NCI-H2081 treated with DMSO at 0.1 percent for 48 hours (cell line): Measurements from ENCODE around the gene CD180.

Experiments
- DNase-seq: peaks from one replicate; lab custom pipeline; 2025; lab: John Stamatoyannopoulos, UW

Gene CD180

DNA sequence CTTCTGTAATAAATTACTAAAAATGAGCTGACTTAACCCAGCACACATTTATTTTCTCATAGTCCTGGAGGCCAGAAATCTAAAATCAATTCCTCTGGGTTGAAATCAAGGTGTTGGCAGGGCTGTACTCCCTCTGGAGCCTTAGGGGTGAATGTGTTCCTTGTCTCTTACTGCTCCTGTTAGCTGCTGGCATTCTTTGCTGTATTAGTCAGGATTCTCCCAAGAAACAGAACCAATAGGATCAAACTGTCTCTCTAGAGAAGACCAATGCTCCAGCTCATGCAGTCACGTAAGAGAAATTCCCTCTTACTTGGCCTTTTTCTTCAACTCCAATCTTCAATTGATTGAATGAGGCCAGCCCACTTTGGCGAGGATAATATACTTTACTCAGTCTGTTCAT lies 15.3 kb upstream of the CD180 start:
- no peak for DNase-seq

- DNase-seq = peak; percentile 1
Observed at GRCh38 chr5:67209141-67209771, 12.7 kb upstream of the CD180 start.

DNA sequence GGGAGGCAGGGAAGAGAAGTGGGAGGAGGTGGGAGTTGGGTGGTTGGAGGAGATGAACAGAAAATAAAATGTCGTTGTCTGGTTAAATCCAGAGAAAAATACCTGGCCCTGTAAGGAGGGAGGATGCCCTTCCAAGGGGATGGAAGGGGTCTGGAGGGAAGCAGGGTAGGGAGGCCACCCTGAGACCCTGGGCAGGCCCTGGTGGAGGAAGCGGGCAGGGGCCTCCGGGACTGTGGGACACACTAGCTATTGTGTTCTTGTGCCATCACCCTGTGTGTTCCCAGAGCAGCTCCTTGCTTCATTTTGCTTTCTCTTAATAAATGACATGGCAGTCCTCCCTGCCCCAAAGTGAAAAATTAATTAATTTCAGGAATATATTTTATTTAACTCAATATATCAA lies 11.8 kb upstream of the CD180 start:
- DNase-seq = no peak

DNA sequence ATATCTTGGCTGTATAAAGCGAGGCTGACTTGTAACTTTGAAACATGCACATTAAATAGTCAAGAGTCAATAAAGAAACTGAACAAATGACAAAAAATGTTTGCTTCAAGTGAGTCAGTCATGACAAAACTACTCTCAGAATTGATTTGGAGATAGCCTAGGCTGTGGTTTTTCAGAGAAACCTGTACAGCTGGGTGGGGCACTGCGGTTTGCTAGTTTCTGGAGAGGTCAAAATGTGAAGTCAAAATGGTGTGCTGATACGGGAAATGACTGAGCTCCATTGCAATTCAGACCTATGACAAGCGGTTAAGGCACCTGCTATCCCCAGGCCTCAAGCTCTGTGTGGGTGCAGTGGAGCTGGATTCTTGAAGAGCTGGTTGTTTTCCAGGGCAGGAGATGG lies 10.3 kb upstream of the CD180 start:
- no peak for DNase-seq

DNA sequence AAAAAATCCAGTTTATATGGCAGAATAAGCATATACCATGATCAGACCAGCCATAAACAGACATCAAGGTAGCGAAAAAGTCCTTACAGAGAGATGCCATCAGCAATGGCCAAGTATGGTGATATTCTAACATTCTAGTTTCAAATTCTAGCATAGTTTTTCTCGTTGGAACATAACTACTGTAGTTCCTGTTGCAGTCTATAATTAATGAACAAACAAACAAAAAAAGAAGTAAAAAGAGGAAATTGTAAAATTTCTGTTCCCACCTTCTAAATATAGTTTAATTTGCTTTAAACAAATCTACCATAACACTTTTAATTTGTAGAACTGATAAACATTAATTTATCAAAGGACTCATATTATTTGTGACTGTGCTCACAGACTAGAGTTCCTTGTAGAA lies 9.9 kb upstream of the CD180 start:
- DNase-seq = no peak

GRCh38 chr5:67205981-67206380 lies 9.4 kb upstream of the CD180 start:
- no peak for DNase-seq

GRCh38 chr5:67204821-67205220 lies 8.2 kb upstream of the CD180 start:
- DNase-seq = no peak

- no peak for DNase-seq
Observed at GRCh38 chr5:67203701-67204074, 7.1 kb upstream of the CD180 start.

DNA sequence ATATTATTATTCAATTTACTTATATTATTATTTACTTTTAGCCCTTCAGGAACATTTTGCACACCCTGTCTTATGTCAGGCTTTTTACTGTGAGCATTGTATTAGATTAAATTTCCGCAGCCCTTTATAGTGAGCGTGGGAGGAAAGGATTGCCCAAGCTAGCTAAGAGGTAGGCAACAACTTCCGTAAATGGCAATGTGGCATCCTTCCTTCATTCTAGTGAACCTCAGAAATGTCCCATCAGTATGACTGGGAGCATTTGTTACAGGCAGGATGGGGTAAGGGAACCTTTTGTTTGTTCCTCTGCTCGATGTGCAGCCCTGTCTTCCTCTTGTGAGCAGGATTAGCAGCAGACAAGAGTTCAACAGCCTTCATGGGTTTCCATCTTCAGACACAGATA lies 6.2 kb upstream of the CD180 start:
- no peak for DNase-seq

DNA sequence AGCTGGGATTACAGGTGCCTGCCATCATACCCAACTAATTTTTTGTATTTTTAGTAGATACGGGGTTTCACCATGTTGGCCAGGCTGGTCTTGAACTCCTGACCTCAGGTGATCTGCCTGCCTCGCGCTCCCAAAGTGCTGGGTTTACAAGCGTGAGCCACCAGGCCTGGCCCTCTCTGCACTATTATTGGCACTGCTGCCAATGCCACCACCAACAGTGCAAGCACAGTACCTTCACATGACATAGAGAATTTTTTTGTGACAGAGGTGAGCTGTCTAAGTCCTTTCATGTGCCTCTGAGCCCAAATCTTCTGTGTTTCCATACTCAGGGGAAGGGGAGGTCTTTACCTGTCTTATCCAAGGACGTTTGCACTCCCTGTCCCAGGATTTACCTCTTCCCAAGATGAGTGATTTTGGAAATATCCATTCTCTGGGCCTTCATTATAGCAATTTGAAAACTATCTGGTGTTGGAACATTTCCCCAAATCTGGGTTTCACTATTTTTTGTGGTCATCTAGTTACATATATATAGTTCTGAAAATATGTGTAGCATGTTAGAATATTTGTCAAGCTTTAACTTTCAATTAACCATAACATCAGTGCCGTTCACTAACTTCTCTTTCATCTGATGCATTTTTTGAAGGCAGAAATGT lies 5.4 kb upstream of the CD180 start:
- DNase-seq = no peak

- DNase-seq = no peak
Observed at GRCh38 chr5:67200809-67201562, 4.4 kb upstream of the CD180 start.

DNA sequence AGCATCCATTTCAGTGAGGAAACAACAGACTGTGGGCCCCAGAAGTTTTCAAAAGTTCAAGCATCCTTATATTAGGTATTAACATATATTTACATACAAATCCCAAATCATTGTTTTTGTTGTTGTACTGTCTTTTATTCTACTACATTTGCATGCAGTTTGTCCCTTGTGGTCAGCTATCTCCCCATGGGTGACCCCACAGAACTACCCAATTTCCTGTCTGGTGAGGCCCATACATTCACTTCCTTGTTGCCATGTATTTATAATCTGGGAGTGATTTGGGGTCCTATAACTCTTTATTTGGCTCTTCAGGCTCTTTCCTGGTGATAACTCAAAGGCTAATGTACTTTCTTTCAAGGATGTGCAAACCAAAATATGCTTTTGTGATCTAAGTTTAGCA lies 3.3 kb upstream of the CD180 start:
- DNase-seq = no peak

GRCh38 chr5:67198917-67199316 lies 2.3 kb upstream of the CD180 start:
- no peak for DNase-seq

DNA sequence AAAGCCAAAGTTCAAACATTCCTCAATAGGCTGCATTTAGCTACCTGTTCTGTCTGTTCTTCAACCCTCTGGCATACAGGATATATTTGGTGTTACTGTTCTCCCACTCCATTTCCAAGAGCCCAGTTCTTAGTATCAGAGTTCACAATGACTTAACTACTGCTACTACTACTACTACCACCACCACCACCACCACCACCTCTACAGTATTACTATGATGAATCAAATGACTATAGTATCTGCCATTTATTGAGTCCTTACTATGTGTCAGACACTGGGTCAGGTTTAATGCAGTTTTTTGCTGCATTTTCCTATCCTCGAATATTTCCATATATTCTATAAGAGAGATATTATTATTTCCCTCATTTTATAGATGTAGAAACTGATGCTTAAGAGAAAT lies 937 bp upstream of the CD180 start:
- DNase-seq = no peak

DNA sequence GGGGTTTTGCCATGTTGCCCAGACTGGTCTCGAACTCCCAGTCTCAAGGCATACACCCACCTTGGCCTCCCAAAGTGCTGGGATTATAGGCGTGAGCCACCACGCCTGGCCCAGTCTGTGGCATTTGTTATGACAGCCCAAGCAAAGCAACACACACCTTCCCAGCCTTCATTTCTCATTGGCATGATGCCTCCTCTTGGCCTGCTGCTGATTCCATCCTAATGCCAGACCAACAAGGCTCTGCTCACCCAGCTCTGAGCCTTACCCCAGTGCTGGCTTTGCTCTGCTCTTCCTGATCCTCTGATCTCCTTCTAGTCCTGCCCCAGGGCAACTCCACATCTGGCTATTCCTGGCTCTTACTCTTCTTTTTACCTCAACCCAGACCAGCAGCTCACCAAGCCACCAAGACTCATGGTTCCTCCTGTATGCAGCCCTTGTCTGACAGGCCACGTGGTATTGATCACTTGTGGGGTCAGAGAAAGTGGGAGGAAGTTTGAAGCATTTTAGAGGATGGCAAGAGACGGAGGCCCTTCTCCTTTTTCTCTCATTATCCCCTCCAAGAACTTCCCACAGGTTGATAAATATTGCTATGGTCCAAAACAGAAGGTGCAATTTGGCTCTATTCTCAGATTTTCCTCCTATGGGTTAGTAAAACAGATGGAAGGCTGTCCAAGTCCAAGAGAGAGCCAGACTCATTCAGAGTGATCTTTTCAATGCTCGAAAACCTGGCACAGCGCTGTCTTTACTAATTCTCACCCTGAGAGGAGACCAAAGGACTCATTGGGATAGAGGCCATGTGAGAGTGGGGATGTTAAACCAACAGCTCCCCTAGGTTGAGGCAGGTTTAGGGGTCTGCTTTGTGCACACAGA lies 958 bp downstream of the CD180 start:
- no peak for DNase-seq

DNA sequence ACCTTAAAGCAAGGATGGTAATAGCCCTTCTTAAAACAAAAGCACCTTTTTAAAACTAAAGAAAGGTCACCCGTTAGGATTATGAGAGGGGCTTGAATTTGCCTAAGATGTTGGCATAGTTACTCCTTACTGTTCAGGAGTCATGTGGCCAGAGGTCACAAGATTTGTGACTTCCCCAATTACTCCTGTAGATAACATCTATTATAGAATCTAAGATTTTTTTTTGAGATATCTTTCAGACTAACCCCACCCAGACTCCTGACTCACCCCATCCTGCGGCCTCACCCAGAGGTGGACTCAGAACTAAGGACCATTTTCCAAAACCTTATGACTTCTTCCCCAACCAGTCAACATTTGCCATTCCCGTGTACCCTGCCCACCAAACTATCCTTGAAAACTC lies 2.4 kb downstream of the CD180 start:
- DNase-seq = no peak

DNA sequence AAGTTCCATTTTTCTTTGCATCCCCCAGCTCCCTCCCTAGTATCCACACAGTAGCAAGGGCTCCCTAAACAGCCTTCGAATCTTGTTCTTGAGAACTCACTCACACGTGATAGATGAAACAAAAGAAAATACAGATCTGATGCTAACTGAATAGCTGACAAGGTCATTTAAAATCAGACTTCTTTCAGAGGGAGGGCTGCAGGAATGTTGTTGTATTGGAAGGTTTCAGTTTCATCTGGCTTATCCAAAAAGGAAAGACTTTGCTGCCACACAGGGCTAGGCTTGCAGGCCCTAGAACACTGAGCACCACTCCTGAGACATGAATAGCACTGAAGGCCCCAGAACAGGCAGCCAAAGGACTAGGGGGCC lies 3.2 kb downstream of the CD180 start:
- DNase-seq = no peak

GRCh38 chr5:67192719-67193438 lies 3.7 kb downstream of the CD180 start:
- no peak for DNase-seq

DNA sequence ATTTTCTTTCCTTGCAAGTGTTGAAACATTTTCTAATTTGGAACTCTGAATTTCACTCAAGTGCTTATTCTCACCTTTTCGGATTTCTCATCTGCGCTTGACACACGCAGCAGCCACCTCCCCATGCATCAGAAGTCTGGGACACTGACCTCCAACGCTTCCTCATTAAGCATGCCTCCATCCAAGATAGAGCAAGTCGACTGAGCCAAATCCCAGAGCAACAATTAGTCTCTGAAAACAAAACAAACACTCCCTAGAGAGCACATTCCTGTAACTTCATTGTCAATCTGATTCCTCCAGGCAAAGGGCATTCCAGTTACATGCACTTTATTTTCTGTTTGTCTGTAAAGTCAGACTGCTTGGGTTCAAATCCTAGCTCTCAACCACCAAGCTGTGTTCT lies 5.7 kb downstream of the CD180 start:
- DNase-seq = no peak

DNA sequence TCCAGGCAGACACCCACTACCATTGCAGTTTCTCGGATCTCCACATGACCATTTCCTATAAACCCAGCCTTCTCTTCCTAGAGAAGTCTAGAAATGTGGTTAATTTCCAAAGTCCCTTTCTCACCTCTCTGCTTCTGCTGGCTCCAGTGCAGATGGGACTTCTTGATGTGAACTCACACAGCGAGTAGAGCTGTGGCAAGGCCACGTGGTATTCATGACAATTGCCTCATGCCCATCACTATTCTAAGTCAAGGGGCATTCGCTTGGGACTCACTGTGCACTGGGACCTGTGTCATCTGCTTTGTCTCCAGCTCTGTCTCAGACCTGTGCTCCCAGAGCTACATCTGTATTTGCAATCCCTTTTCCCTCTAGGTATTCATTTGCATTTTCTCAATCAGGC lies 6.2 kb downstream of the CD180 start:
- no peak for DNase-seq

- no peak for DNase-seq
Observed at GRCh38 chr5:67189931-67190330, 6.7 kb downstream of the CD180 start.

DNA sequence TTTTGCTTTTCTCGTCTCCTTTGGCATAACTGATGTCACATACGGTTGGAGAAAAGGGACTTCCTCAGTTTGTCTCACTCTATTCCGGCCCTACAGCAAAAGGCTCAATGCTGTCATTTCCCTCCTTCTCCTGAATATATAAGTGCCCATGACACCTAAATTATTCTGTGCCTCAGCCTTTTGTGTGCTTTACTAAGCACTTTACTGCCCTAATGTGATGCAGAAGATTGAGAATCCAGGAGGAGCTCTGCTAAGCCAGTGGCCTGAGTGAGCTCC lies 7.6 kb downstream of the CD180 start:
- DNase-seq = no peak
